ENCODE results near the gene C4A. TPM values are rescaled to one million over a fixed set of nuclear protein-coding genes. Genes with fewer than 3 reads are reported as not detected.

C4A gene
- total RNA-seq, 2 experiments from 2014 or later = 2.2 to 3.2 TPM

DNA sequence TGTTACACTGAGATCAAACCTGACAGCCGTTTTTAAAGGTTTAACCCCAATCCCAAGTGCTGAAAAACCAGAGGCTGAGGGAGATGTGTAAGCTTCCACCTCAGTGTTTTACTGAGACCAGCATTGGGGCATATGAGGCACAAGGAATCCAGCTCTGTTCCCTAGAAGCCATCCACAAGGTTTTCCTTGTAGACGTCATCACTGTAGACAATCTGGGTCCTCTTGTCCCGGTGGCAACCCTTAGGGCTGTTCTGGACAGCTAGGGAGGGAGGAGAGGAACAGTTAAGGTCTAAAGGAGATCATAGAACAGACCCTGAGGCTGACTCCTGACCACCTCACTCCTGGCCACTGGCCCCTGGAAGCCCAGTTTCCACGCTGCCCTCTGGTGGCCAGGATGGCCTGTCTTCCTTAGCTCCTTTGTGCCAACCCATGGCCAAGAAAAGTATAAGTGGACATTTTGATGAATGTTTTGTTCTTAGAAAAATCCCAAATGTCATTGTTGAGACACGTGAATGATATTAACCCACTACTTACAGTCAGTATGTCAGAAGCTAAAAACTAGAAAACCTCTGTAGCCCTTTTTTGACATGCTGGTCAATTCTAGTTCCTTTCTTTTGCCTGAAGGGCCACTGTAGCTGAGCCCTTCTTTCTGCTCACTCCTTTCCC is 29.6 kb upstream of the C4A start:
- Mint-ChIP-seq H3K36me3 (peaks cover 23% of the 10 kb centered on the region), H3K27ac (peak overlapping the region; percentile 56), H3K4me1 (peaks cover 1% of the 10 kb centered on the region), H3K4me3 (no peak overlapping the region), H3K9me3 (no peaks in the 10 kb centered on the region), H3K27me3 (peaks cover 3% of the 10 kb centered on the region)
- DNase-seq = no peak

DNA sequence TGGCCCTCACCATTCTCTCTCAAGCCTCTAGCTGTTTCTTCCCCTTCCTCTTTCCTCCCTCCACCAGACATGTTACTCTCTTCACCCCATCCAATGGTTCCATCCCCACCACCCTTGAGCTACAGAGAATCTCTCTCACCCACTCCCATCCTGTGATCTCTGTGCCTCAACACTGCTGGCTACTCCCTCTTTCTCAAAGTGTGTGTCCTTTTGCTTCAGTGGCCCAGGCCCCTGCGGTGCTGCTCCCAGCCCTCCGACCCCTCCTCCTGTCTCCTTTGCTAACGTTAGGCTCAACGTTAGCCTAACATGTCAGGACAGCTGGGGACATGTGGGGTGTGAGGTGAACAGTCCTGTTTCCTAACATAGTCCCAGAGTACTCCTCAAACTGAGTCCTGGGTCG is 29.0 kb upstream of the C4A start:
- no peak for DNase-seq
- Mint-ChIP-seq H3K27ac (peak overlapping the region; percentile 56), H3K36me3 (peaks cover 23% of the 10 kb centered on the region), H3K9me3 (no peaks in the 10 kb centered on the region), H3K4me3 (no peak overlapping the region), H3K4me1 (peaks cover 7% of the 10 kb centered on the region), H3K27me3 (no peaks in the 10 kb centered on the region)

DNA sequence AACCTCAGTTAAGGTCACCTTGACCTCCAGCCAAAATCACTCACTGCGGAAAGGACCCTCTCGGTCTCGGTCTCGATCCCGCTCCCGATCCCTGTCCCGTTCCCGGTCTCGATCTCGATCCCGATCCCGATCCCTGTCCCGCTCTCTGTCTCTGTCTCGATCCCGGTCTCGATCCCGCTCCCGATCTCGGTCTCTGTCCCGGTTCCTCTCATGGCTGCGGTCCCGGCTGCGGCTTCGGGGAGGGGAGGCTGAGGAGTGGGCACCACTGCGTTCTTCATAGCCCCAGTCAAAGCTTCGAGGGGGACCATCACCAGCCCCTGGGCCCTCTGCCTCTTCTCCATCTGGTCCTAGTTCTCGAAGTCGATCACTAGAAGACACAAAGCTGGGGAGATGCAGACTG is 27.3 kb upstream of the C4A start:
- Mint-ChIP-seq H3K27me3 (no peaks in the 10 kb centered on the region), H3K4me1 (peaks cover 7% of the 10 kb centered on the region), H3K36me3 (peaks cover 25% of the 10 kb centered on the region), H3K27ac (no peak overlapping the region), H3K9me3 (no peaks in the 10 kb centered on the region), H3K4me3 (no peak overlapping the region)
- no peak for DNase-seq

DNA sequence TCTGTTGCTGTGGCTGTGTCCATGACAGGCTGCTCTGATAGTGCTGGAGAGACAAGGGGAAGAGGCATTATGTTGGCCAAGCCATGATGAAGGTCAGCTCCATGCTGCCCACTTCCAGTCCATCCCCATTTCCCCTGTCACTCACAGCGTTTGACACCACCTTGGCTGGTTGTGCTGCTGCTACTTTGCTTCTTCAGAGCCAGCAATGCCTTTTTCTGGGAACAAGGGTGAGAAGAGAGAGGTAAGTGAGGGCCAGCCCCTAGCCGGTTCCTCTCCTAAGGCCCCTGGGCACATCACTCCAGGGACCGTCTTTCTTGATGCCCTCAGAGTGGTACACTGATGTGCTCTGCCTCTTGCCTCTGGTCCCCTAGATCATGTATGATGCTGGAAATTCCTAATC is 25.1 kb upstream of the C4A start:
- Mint-ChIP-seq H3K9me3 (no peaks in the 10 kb centered on the region), H3K4me1 (peaks cover 20% of the 10 kb centered on the region), H3K4me3 (no peak overlapping the region), H3K27me3 (no peaks in the 10 kb centered on the region), H3K27ac (no peak overlapping the region), H3K36me3 (peaks cover 32% of the 10 kb centered on the region)
- no peak for DNase-seq

DNA sequence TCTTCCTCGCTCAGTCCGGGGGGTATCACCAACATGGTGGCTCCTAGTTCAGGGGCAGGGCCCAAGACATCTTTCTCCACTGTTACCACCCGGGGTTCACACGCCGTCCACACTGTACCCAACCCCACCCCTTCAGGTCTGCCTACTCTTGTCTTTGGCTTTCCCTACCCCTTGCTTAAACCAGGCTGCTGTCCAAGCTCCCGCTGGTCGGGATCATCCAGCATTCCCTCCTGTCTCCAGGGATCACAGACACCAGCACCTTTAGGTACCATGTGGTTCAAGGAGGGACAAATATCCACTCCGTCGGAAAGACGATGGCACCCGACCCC is 23.5 kb upstream of the C4A start:
- Mint-ChIP-seq H3K4me1 (peaks cover 24% of the 10 kb centered on the region), H3K4me3 (peak overlapping the region; percentile 98), H3K36me3 (peaks cover 38% of the 10 kb centered on the region)

DNA sequence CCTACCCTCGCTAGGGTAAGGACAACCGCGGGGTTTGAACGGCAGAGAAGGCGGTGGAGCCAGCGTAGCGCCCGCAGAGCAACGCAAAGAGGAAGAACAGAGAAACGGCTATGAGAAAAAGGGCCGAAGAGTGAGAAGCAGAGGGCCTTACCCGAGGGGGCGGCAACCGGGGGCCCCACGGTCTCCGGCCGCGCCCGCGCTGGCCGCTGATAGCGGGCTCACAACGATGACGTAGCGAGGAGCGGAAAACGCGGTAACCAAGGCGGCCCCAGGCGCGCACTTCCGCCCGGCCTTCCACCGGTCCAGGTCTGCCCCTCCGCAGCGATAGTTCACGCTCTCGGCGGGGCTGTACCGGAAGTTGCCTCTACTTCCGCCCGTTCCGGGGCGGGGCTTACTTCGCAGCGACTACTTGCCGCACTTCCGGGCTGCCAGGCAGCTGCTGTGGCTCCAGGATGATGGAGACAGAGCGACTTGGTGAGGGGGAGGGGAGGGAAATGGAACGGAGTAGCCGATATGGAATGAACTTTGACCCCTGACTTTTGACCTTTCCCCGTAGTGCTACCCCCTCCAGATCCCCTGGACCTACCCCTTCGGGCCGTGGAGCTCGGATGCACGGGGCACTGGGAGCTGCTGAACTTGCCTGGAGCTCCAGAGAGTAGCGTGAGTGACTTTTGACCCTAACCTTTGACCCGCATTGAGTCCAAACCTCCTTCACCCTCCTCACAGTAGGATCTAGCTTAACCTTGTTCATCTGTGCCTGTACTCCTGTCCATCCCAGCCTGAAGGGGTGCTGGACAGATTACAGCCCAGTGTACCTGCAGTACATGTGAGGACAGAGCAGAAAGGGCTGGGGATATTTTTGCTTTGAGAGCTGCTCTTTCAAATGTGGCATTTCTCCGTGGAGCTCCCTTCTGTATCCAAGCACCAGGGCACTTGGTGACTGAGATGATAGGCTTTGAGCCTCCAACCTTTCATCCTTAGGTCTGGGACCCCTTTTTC is 22.8 kb upstream of the C4A start, which contains the start of the genes NELFE and SKIC2:
NELFE (minus strand) TSS at position 231 of the 999 bp plus-strand sequence. CDS start 525 bp downstream, outside the sequence.
SKIC2 (plus strand) TSS at position 435 of the 999 bp plus-strand sequence; CDS start at position 453, 18 bp downstream.
- no peaks in the 10 kb centered on the region for H3K27me3 Mint-ChIP-seq
- no peaks in the 10 kb centered on the region for H3K9me3 Mint-ChIP-seq
- peaks cover 40% of the 10 kb centered on the region for H3K36me3 Mint-ChIP-seq
- H3K4me3 Mint-ChIP-seq = peak within 1 kb of the TSS; percentile 98
- peaks cover 24% of the 10 kb centered on the region for H3K4me1 Mint-ChIP-seq
- peak; percentile 99 for DNase-seq
- peak within 1 kb of the TSS; percentile 97 for H3K27ac Mint-ChIP-seq

More for the DNA sequence above, 23.5 kb upstream of the C4A start:
- Mint-ChIP-seq H3K27me3 (no peaks in the 10 kb centered on the region), H3K27ac (peak overlapping the region; percentile 92), H3K9me3 (no peaks in the 10 kb centered on the region)
- no peak for DNase-seq

DNA sequence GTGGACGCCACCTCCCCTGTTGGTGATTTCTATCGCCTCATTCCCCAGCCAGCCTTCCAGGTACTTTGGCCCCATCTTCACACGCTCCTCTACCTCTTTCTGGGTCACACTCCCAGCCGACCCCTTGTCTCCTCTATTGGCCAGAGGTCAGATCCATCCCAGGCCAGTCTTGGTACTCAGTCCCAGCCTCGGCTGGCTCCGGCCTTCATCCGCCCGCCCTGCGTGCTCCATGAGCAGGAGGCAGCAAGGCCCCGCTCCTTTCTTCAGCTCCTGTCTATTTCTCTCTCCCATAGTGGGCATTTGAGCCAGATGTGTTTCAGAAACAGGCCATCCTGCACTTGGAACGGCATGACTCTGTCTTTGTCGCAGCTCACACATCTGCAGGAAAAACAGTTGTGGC is 20.2 kb upstream of the C4A start:
- Mint-ChIP-seq H3K9me3 (no peaks in the 10 kb centered on the region), H3K4me3 (no peak overlapping the region), H3K4me1 (peaks cover 24% of the 10 kb centered on the region), H3K36me3 (peaks cover 28% of the 10 kb centered on the region), H3K27ac (peak overlapping the region; percentile 31), H3K27me3 (no peaks in the 10 kb centered on the region)
- DNase-seq = no peak

DNA sequence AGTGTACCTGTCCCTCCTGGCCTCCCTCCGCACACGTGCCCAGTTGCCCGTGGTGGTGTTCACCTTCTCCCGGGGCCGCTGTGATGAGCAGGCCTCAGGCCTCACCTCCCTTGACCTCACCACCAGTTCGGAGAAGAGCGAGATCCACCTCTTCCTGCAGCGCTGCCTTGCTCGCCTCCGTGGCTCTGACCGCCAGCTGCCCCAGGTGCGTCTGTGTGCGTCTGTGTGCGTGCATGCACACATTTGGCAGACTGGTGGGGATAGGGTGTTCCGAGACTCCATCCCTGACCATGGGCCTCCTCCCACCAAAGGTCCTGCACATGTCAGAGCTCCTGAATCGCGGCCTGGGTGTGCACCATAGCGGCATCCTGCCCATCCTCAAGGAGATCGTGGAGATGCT is 17.9 kb upstream of the C4A start:
- Mint-ChIP-seq H3K4me1 (peaks cover 19% of the 10 kb centered on the region), H3K27ac (peak overlapping the region; percentile 19), H3K4me3 (no peak overlapping the region), H3K36me3 (peaks cover 28% of the 10 kb centered on the region), H3K9me3 (no peaks in the 10 kb centered on the region), H3K27me3 (no peaks in the 10 kb centered on the region)
- DNase-seq = no peak

DNA sequence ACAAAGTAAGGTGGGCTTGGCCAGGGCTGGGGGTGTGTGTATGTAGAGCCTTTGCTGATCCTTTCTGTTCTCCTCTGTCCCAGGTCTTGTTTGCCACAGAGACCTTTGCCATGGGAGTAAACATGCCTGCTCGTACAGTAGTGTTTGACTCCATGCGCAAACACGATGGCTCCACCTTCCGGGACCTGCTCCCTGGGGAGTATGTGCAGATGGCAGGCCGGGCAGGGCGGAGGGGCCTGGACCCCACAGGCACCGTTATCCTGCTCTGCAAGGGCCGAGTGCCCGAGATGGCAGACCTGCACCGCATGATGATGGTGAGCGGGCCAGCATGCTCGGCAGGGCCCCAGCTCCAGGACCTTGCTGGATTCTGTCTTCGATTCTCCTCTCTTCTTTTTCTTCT is 16.2 kb upstream of the C4A start:
- H3K36me3 Mint-ChIP-seq = peaks cover 34% of the 10 kb centered on the region
- H3K27ac Mint-ChIP-seq = peak overlapping the region; percentile 49
- DNase-seq = no peak
- no peaks in the 10 kb centered on the region for H3K9me3 Mint-ChIP-seq
- H3K4me1 Mint-ChIP-seq = peaks cover 24% of the 10 kb centered on the region
- H3K4me3 Mint-ChIP-seq = no peak overlapping the region
- no peaks in the 10 kb centered on the region for H3K27me3 Mint-ChIP-seq

DNA sequence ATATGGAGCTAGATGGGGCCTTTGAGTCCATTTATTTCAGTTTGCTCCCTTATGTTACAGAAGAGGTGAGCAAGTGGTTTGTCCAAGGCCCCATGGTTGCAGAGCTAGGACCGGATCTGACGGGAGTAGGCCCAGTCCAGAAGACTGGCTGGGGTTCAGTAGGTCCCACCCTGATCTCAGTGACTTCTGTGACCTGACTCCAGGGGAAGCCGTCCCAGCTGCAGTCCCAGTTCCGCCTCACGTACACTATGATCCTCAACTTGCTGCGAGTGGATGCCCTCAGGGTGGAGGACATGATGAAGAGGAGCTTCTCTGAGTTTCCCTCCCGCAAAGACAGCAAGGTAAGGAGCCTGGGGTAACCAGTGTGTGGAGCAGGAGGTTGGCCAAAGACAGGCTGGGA is 15.4 kb upstream of the C4A start:
- Mint-ChIP-seq H3K9me3 (no peaks in the 10 kb centered on the region), H3K27ac (no peak overlapping the region), H3K4me1 (peaks cover 24% of the 10 kb centered on the region), H3K36me3 (peaks cover 33% of the 10 kb centered on the region), H3K4me3 (no peak overlapping the region), H3K27me3 (no peaks in the 10 kb centered on the region)
- DNase-seq = no peak

DNA sequence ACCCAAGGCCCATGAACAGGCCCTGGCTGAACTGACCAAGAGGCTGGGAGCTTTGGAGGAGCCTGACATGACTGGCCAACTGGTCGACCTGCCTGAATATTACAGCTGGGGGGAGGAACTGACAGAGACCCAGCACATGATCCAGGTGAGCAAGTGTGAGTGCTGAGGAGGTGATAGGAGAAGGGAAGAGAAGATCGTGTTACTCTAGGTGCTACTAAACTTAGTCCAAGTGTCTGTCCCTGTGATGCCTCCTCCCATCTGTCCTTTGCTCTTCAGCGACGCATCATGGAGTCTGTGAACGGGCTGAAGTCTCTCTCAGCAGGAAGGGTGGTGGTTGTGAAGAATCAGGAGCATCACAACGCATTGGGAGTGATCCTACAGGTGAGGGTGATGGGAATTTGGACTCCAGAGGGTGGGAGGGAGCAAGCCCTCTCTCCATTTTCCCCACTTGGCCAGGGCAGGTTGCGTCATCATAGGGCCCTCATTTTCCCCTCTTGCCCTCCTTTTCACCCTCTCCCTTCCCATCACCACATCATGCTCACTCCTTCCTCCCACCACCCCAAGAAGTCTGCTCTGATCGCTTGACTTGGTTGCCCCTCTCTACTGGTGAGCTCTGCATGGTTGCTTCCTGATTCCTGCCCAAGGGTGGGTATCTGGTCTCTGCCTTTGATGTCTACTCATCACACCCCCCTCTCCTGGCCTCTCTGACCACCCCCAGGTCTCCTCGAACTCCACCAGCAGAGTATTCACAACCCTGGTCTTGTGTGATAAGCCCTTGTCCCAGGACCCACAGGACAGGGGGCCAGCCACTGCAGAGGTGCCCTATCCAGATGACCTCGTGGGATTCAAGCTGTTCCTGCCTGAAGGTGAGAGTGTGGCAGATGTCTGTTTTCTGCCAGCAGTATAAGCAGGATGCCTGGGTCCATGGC is 14.6 kb upstream of the C4A start:
- DNase-seq = no peak
- Mint-ChIP-seq H3K4me3 (no peak overlapping the region), H3K27me3 (no peaks in the 10 kb centered on the region), H3K27ac (peak overlapping the region; percentile 18), H3K36me3 (peaks cover 26% of the 10 kb centered on the region), H3K4me1 (peaks cover 23% of the 10 kb centered on the region), H3K9me3 (no peaks in the 10 kb centered on the region)

DNA sequence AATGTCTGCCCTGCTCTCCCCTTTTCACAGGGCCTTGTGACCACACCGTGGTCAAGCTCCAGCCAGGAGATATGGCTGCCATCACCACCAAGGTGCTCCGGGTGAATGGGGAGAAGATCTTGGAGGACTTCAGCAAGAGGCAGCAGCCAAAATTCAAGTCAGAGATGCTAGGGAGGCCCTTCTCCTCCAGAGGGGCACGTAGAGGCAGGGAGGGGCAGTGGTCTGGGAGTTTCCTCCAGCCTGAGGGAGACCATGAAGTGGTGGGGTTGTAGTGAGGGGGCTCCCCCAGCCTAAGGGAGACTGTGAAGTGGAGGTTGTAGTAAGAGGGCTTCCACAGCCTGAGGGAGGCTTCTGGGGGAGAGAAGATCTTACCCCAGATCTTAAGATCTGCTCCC is 13.9 kb upstream of the C4A start:
- no peaks in the 10 kb centered on the region for H3K9me3 Mint-ChIP-seq
- peaks cover 26% of the 10 kb centered on the region for H3K4me1 Mint-ChIP-seq
- peak overlapping the region; percentile 18 for H3K27ac Mint-ChIP-seq
- DNase-seq = no peak
- H3K36me3 Mint-ChIP-seq = peaks cover 21% of the 10 kb centered on the region
- H3K27me3 Mint-ChIP-seq = no peaks in the 10 kb centered on the region
- H3K4me3 Mint-ChIP-seq = no peak overlapping the region

DNA sequence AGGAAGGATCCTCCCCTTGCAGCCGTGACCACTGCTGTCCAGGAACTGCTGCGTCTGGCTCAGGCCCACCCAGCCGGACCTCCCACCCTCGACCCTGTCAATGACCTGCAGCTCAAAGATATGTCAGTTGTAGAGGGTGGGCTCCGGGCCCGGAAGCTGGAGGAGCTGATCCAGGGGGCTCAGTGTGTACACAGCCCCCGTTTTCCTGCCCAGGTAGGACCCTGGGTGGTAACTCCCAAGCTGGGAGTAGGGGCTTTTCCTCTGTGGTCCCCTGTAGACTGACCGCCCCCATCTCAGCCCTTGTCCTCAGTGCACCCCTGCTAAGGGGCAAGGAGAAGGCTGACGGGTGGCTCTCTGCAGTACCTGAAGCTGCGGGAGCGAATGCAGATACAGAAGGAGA is 13.5 kb upstream of the C4A start:
- DNase-seq = no peak
- Mint-ChIP-seq H3K9me3 (no peaks in the 10 kb centered on the region), H3K4me1 (peaks cover 30% of the 10 kb centered on the region), H3K4me3 (no peak overlapping the region), H3K27me3 (no peaks in the 10 kb centered on the region), H3K36me3 (peaks cover 21% of the 10 kb centered on the region), H3K27ac (no peak overlapping the region)

DNA sequence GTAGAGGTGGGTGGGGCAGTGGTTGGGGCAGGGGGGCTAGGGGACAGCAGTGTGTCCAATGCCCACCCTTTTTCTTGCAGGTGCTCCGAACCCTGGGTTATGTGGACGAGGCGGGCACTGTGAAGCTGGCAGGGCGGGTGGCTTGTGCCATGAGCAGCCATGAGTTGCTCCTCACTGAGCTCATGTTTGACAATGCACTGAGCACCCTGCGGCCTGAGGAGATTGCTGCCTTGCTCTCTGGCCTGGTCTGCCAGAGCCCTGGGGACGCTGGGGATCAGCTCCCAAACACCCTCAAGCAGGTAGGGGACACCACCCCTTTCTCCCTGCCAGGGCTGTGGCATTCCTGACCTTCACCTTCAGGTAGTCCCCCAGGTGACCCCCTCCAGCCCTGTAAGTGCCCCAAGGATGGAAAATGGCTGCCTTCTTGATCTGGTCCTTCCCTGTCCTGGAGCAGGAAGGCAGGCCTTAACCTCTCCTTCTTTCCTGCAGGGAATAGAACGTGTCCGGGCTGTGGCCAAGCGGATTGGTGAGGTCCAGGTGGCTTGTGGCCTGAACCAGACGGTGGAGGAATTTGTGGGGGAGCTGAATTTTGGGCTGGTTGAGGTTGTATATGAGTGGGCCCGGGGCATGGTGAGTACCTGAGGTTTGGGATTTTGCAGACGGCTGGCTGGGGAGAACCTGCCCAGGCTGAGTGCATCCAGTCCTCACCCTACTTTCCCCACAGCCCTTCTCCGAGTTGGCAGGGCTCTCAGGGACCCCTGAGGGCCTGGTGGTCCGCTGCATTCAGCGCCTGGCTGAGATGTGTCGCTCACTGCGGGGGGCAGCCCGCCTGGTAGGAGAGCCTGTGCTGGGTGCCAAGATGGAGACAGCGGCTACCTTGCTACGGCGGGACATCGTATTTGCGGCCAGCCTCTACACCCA is 12.8 kb upstream of the C4A start:
- Mint-ChIP-seq H3K9me3 (no peaks in the 10 kb centered on the region), H3K36me3 (peaks cover 18% of the 10 kb centered on the region), H3K27me3 (no peaks in the 10 kb centered on the region), H3K27ac (peak overlapping the region; percentile 100), H3K4me1 (peaks cover 36% of the 10 kb centered on the region), H3K4me3 (peak overlapping the region; percentile 96)
- no peak for DNase-seq
